Testis (tissue), 3 donors: ENCODE results near the gene SNTG2. TPM values are rescaled to one million over a fixed set of nuclear protein-coding genes. Genes with fewer than 3 reads are reported as not detected.

Experiments
- DNase-seq: peaks from one replicate; pipeline ENCODE4 v3.0.0-alpha.2; 2019
- H3K27ac ChIP-seq, 2 donors: fragments of 200-600 bp; sonication (generic); one replicate each; pipeline ENCODE4 v1.5.1; 2019
- H3K27me3 ChIP-seq: fragments of 200-600 bp; sonication (generic); one replicate; pipeline ENCODE4 v1.5.1; 2019
- H3K36me3 ChIP-seq: fragments of 200-600 bp; sonication (generic); one replicate; pipeline ENCODE4 v1.5.1; 2017; ENCODE audit warnings: low read depth; ENCODE audit errors: missing control alignments
- H3K4me1 ChIP-seq: fragments of 200-600 bp; sonication (generic); one replicate; pipeline ENCODE4 v1.5.1; 2019
- H3K4me3 ChIP-seq, 2 donors: fragments of 200-600 bp; sonication (generic); one replicate each; pipeline ENCODE4 v1.5.1; 2017 to 2019
- H3K9me3 ChIP-seq: fragments of 200-600 bp; sonication (generic); one replicate; pipeline ENCODE4 v1.5.1; 2017
- CTCF ChIP-seq, 3 experiments: fragments of 450-650 bp in 2 of 3; fragments of 200-600 bp in 1 of 3; sonication (generic) in 1 of 3; IDR thresholded peaks; one replicate each; pipeline ENCODE4 v1.5.1; 2016 to 2019; ENCODE audit warnings: antibody characterized with exemption in 3 of 3, mild to moderate bottlenecking in 2 of 3, moderate library complexity in 1 of 3
- POLR2A ChIP-seq: fragments of 450-650 bp; IDR thresholded peaks from one replicate; pipeline ENCODE4 v1.6.1; 2017; ENCODE audit warnings: antibody characterized with exemption, mild to moderate bottlenecking, moderate library complexity
- WGBS, 2 donors: methylation state at CpG; one replicate each; pipeline ENCODE4 v1.1.5; 2018; 5-methylcytosine and 5-hydroxymethylcytosine counted together
- intact Hi-C: fragments of 100-400 bp; cut with DNase I; formaldehyde crosslinking; loops from one replicate; pipeline ENCODE4 v1.15.1; 2023; ENCODE audit warnings: low total_unique reads
- polyA plus RNA-seq: library from polyadenylated mRNA; stranded (reverse); fragments of 350-450 nt; fragmentation: Illumina TruSeq; extraction: RNeasy Lipid Tissue Mini Kit (QIAGEN cat#74804); gene quantifications from one replicate; pipeline ENCODE4 v1.2.3, GENCODE V29; 2014; ENCODE audit warnings: low read depth, low replicate concordance; ENCODE audit not compliant: insufficient read depth
- total RNA-seq, 2 donors: library from RNA; depleted of rRNA; stranded (reverse); fragments of >200 nt; gene quantifications; one replicate each; pipeline ENCODE4 v1.2.3, GENCODE V29; 2016

Gene SNTG2
- total and polyA plus RNA-seq, 3 donors from 2014 or later, result 8.7 to 10.2 (median 9.1) TPM

- no peak for DNase-seq
- Histone ChIP-seq H3K27ac (no peak overlapping the region), H3K9me3 (no peaks in the 10 kb centered on the region), H3K4me1 (no peaks in the 10 kb centered on the region), H3K27me3 (no peaks in the 10 kb centered on the region), H3K36me3 (no peaks in the 10 kb centered on the region), H3K4me3 (no peak overlapping the region)
- 86 to 97% methylated on average over 6 of the region's 6 CpGs for WGBS, 2 donors
- TF ChIP-seq CTCF (IDR thresholded peaks at IDR 0.05) (no peak), POLR2A (no peak)
- intact Hi-C loops, result no loop called here
These were observed 7.2 kb upstream of the SNTG2 start for GRCh38 chr2:943461-943797.

DNA sequence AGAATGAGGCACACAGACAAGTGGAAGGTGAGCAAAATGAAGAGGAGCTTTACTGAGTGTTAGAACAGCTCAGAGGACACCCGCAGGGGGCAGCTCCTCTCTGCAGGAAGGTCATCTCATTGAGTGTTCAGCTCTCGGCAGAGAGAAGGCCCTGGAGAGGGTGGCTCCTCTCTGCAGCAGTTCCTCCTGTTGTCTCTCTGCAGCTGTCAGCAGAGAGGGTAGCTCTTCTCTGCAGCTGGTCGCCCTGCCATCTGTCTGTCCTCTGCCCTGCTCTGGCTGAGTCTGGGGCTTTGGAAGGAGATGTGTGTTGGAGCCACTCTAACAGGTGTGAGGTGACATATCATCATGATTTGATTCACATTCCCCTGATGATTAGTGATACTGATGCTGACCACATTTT is 6.8 kb upstream of the SNTG2 start:
- H3K27me3 ChIP-seq, result no peaks in the 10 kb centered on the region
- no peaks in the 10 kb centered on the region for H3K9me3 ChIP-seq
- intact Hi-C loops, result no loop called here
- no peak for TF ChIP-seq POLR2A
- TF ChIP-seq CTCF (IDR thresholded peaks at IDR 0.05), result no peak
- 88 to 91% methylated on average over 3 of the region's 3 CpGs for WGBS, 2 donors
- no peak overlapping the region for H3K4me3 ChIP-seq
- no peaks in the 10 kb centered on the region for H3K4me1 ChIP-seq
- DNase-seq, result no peak
- no peak overlapping the region for H3K27ac ChIP-seq
- no peaks in the 10 kb centered on the region for H3K36me3 ChIP-seq

- no peaks in the 10 kb centered on the region for H3K9me3 ChIP-seq
- H3K4me1 ChIP-seq, result peaks cover 4% of the 10 kb centered on the region
- no peak for DNase-seq
- no peak overlapping the region for H3K27ac ChIP-seq
- TF ChIP-seq CTCF (IDR thresholded peaks at IDR 0.05), result no peak
- no peak for TF ChIP-seq POLR2A
- no peaks in the 10 kb centered on the region for H3K27me3 ChIP-seq
- H3K4me3 ChIP-seq, result no peak overlapping the region
- intact Hi-C loops, result no loop called here
- no peaks in the 10 kb centered on the region for H3K36me3 ChIP-seq
These were observed 6.0 kb upstream of the SNTG2 start for GRCh38 chr2:944693-945092.

- Histone ChIP-seq H3K4me3 (no peak overlapping the region), H3K9me3 (no peaks in the 10 kb centered on the region), H3K27me3 (no peaks in the 10 kb centered on the region), H3K36me3 (no peaks in the 10 kb centered on the region), H3K27ac (no peak overlapping the region), H3K4me1 (peaks cover 8% of the 10 kb centered on the region)
- TF ChIP-seq CTCF (IDR thresholded peaks at IDR 0.05), result no peak
- TF ChIP-seq POLR2A, result no peak
- 87 to 88% methylated on average over 5 of the region's 5 CpGs for WGBS, 2 donors
- intact Hi-C loops, result no loop called here
- DNase-seq, result no peak
These were observed 5.5 kb upstream of the SNTG2 start for GRCh38 chr2:945104-945503.

DNA sequence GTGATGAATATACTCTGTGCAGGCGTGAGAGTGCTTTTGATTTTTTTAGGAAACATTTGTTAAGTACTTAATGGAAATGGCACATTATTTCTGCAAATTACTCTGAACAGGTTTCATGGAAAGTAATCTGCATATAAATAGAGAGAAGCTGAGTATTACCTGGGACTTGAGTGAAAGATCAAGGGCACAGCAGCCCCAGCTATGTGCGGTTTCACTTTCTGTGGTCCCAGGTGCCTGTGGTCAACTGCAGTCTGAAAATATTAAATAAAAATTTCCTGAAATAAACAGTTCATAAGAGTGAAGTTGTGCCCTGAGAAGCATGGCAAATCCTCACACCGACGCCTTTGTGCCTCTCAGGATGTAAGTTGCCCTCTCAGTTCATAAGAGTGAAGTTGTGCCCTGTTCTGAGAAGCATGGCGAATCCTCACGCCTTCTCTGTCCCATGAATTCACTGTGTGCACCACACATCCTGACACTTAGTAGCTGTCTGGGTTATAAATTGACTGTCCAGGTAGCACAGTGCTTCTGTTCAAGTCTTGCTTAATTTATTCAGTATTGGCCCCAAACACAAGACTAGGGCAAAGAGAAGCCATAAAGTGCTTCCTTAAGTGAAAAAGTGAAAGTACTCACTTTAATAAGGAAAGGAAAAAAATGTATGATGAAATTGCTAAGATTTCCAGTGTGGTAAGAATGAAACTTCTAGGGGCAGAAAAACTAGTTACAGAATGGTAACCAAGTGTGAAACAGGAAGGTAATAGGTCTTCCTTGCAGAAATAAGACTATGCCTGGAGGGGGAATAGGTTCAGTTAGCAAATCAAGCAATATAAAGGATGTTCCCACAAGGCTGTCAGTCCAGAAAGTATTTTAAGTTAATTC is 4.3 kb upstream of the SNTG2 start:
- DNase-seq, result no peak
- H3K4me1 ChIP-seq, result peaks cover 8% of the 10 kb centered on the region
- no peak overlapping the region for H3K4me3 ChIP-seq
- no peaks in the 10 kb centered on the region for H3K36me3 ChIP-seq
- H3K9me3 ChIP-seq, result no peaks in the 10 kb centered on the region
- intact Hi-C loops, result no loop called here
- H3K27ac ChIP-seq, result no peak overlapping the region
- no peaks in the 10 kb centered on the region for H3K27me3 ChIP-seq
- 88 to 90% methylated on average over 6 of the region's 6 CpGs for WGBS, 2 donors
- TF ChIP-seq CTCF (IDR thresholded peaks at IDR 0.05) (no peak), POLR2A (no peak)
